Measurements from ENCODE around the gene TSPEAR. TPM values are rescaled to one million over a fixed set of nuclear protein-coding genes. Genes with fewer than 3 reads are reported as not detected.

The TSPEAR gene
- total RNA-seq, 1 donor from 2014 or later = 0.34 TPM

- Mint-ChIP-seq H3K36me3 (no peaks in the 10 kb centered on the region), H3K27ac (no peak overlapping the region)
Observed at GRCh38 chr21:44539046-44539445, 172.3 kb downstream of the TSPEAR start.

GRCh38 chr21:44537930-44538911 is 173.2 kb downstream of the TSPEAR start:
- Mint-ChIP-seq H3K27ac (no peak overlapping the region), H3K36me3 (no peaks in the 10 kb centered on the region)
- no peak for DNase-seq (ENCODE audit: extremely low spot score, unreplicated experiment)

More at GRCh38 chr21:44539046-44539445, 172.3 kb downstream of the TSPEAR start:
- no peaks in the 10 kb centered on the region for H3K9me3 Mint-ChIP-seq
- TF ChIP-seq CTCF (conservative IDR thresholded peaks at IDR 0.05) = no peak
- H3K4me3 Mint-ChIP-seq = no peak overlapping the region
- no peaks in the 10 kb centered on the region for H3K4me1 Mint-ChIP-seq (ENCODE audit: unreplicated experiment)
- DNase-seq (ENCODE audit: extremely low spot score, unreplicated experiment) = no peak
- H3K27me3 Mint-ChIP-seq = no peaks in the 10 kb centered on the region

GRCh38 chr21:44535963-44536362 is 175.4 kb downstream of the TSPEAR start:
- no peak for TF ChIP-seq CTCF (conservative IDR thresholded peaks at IDR 0.05)
- no peaks in the 10 kb centered on the region for H3K4me1 Mint-ChIP-seq (ENCODE audit: unreplicated experiment)
- no peaks in the 10 kb centered on the region for H3K36me3 Mint-ChIP-seq
- H3K27me3 Mint-ChIP-seq = no peaks in the 10 kb centered on the region
- no peak overlapping the region for H3K4me3 Mint-ChIP-seq
- DNase-seq (ENCODE audit: extremely low spot score, unreplicated experiment) = peak; percentile 63
- no peak overlapping the region for H3K27ac Mint-ChIP-seq
- H3K9me3 Mint-ChIP-seq = no peaks in the 10 kb centered on the region

More at GRCh38 chr21:44537930-44538911, 173.2 kb downstream of the TSPEAR start:
- Mint-ChIP-seq H3K4me3 (no peak overlapping the region), H3K27me3 (no peaks in the 10 kb centered on the region), H3K4me1 (ENCODE audit: unreplicated experiment) (no peaks in the 10 kb centered on the region), H3K9me3 (no peaks in the 10 kb centered on the region)
- no peak for TF ChIP-seq CTCF (conservative IDR thresholded peaks at IDR 0.05)

- peak; percentile 31 for DNase-seq (ENCODE audit: extremely low spot score, unreplicated experiment)
- H3K36me3 Mint-ChIP-seq = no peaks in the 10 kb centered on the region
- no peaks in the 10 kb centered on the region for H3K4me1 Mint-ChIP-seq (ENCODE audit: unreplicated experiment)
- H3K27ac Mint-ChIP-seq = no peak overlapping the region
- no peak overlapping the region for H3K4me3 Mint-ChIP-seq
- H3K27me3 Mint-ChIP-seq = no peaks in the 10 kb centered on the region
- TF ChIP-seq CTCF (conservative IDR thresholded peaks at IDR 0.05) = no peak
- no peaks in the 10 kb centered on the region for H3K9me3 Mint-ChIP-seq
Observed at GRCh38 chr21:44534688-44535087, 176.7 kb downstream of the TSPEAR start.

GRCh38 chr21:44533891-44534627 is 177.3 kb downstream of the TSPEAR start:
- no peaks in the 10 kb centered on the region for H3K4me1 Mint-ChIP-seq (ENCODE audit: unreplicated experiment)

More at GRCh38 chr21:44533891-44534627, 177.3 kb downstream of the TSPEAR start:
- no peak overlapping the region for H3K27ac Mint-ChIP-seq
- H3K27me3 Mint-ChIP-seq = no peaks in the 10 kb centered on the region
- DNase-seq (ENCODE audit: extremely low spot score, unreplicated experiment) = peak; percentile 27
- H3K36me3 Mint-ChIP-seq = no peaks in the 10 kb centered on the region
- no peak overlapping the region for H3K4me3 Mint-ChIP-seq
- no peaks in the 10 kb centered on the region for H3K9me3 Mint-ChIP-seq
- no peak for TF ChIP-seq CTCF (conservative IDR thresholded peaks at IDR 0.05)

All from type B pancreatic cell (in vitro differentiated cells).